Smooth muscle cell of the brain vasculature (primary cell): Measurements from ENCODE around the gene GLI2.

Experiments
- DNase-seq: peaks from one replicate; pipeline ENCODE4 v3.0.0-alpha.2; 2012; ENCODE audit warnings: low read depth, low spot score

GLI2 gene

GRCh38 chr2:120735746-120736170 lies at the start of gene GLI2:
Gene GLI2, plus strand, starts transcription at chr2:120735868. Its CDS starts 61,453 bp downstream, at chr2:120797321.
- DNase-seq, result peak; percentile 67

- DNase-seq, result no peak
These were observed 49.7 kb upstream of the GLI2 start for GRCh38 chr2:120685974-120686297.

DNA sequence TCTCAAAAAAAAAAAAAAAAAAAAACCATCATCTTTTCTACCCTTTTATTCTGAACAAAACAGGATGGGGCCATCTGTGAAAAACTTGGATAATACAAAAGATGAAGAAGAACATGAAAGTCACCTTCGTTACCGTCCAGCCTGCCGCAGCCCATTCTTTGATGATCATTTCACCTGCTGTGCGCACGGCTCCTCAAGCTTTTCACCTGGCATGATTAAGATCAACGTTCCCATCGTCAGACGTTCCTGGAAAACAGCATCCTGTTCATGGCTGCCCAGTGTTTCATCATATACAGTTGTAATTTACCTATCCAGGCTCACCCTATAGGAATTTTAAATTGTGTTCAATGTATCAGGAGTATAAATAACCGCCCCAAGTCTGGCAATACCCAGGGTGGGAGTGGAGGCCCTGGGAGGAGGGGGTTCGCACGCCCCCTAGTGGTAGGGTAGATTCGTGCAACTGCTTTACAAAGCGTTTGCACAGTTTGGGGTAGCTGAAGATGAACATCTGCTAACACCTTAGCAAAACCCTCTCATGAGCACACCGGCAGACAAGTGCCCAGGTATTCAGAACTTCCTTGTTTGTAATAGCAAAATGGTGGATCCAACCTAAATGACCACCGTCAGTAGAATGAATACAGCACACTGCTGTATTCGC lies 49.0 kb upstream of the GLI2 start:
- DNase-seq, result no peak

DNA sequence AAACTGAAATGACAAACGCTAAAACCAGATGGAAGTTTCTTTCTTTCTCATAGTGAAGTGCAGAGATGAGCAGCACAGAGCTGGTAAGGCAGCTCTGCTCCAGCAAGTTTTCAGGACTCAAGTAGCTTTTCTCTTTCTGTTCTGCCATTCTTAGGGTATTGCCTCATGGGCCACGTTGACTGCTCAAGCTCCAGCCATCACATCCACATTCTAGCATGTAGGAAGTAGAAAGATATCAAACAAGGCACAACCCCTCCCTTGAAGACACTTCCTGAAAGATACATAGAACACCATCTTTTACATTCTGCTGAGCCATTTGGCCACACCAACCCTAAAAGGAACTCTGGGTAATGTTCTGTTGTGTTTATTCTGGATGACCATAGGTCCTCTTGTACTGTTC lies 48.5 kb upstream of the GLI2 start:
- DNase-seq, result no peak

DNA sequence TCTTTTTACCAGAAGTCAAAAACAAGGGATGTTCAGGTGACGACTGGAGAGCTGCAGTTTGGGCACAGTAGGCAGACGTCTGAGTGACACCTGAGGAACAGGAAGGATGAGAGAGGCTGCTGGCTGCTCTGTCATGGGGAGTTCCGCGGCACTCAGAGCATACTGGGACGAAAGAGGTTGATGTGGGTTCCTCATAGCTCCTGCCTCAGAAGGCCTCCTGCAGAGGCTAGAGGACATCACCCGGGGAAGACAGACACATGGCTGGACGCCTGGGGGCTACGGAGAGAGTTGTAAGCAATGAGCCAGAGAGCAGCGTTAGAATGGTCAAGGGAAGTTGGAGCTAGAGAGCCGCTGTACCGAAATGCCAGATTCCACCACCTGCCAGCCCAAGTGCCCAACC lies 45.1 kb upstream of the GLI2 start:
- no peak for DNase-seq

GRCh38 chr2:120691410-120691809 lies 44.3 kb upstream of the GLI2 start:
- DNase-seq, result no peak

DNA sequence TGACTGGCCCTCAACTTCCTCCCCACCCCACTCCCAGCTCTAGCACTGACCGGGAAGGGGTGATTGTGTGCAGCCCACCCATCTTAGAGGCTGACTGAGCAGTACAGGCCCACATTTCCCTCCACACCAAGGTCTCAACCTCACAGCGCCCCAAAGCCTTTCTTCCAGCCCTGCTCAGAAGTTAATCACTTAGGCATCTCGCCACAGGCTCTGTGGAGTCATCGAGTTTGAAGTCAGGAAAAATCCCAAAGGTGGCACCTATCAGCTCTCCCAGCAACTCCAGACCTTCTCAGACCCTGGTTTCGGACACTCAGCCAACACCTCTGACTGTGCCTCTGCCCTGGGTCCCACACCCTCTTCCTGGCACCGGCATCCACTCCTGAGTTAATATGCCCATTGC lies 43.0 kb upstream of the GLI2 start:
- DNase-seq, result no peak

GRCh38 chr2:120693121-120693520 lies 42.5 kb upstream of the GLI2 start:
- no peak for DNase-seq

GRCh38 chr2:120694034-120694433 lies 41.6 kb upstream of the GLI2 start:
- no peak for DNase-seq

GRCh38 chr2:120697471-120697870 lies 38.2 kb upstream of the GLI2 start:
- DNase-seq, result no peak

- DNase-seq, result no peak
These were observed 36.4 kb upstream of the GLI2 start for GRCh38 chr2:120699292-120699691.

- DNase-seq, result no peak
These were observed 35.0 kb upstream of the GLI2 start for GRCh38 chr2:120700659-120701058.

GRCh38 chr2:120701096-120701495 lies 34.6 kb upstream of the GLI2 start:
- no peak for DNase-seq

GRCh38 chr2:120701499-120701898 lies 34.2 kb upstream of the GLI2 start:
- DNase-seq, result no peak

DNA sequence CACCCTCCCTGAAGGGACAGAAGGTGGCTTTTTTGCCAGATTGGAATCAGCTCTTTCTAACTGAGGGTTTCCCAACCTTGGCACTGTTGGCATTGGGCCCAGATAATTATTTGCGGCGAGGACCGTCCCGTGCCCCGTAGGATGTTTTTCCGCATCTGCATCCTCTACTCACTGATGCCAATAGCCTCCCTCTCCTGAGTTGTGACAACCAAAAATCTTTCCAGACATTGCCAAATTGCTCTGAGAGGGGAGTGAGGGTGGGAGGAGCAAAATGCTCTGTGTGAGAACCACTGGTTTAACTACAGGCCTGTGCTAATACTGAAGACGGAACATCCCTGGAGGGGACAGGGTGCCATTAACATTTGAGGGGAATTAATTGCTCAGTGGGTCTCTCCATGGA lies 33.6 kb upstream of the GLI2 start:
- no peak for DNase-seq

- DNase-seq, result no peak
These were observed 32.9 kb upstream of the GLI2 start for GRCh38 chr2:120702801-120703200.

- DNase-seq, result no peak
These were observed 32.2 kb upstream of the GLI2 start for GRCh38 chr2:120703330-120703994.

DNA sequence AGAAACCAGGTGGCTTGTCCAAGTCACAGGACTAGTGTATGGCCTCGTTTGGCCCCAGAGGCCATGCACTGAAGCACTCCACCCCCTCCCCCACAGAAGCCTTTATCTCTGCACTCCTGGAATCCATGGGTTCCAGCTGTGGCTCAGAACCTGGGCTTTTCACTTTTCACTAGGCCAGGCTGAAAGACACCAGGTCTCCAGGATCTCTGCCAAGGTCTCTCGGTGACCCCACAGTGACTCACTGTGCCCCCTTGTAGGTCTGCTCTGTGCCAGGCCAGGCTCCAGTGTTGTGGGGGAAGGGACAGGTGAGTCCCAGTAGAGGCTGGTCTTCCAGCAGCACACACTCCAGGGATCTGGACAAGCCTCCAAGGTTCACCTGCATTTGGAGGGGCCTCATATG lies 31.0 kb upstream of the GLI2 start:
- no peak for DNase-seq

DNA sequence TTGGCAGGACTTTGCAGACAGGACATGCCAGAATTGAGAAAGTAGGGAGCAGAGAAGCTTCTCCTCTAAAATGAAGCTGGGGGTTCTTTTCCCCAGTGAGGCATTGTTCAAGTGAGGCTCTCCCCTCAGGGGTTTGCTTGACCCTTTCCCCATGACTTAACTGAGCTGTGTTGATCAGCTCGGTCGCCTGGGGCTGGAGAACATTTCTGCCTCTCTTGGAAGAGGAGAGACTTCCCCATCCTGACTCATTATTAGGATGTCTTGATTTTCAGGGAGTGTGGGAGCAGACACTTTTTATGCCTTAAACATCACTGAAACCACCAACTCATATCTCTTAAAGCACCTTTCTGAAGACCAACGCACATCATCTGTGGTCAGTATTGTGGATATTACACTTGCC lies 27.9 kb upstream of the GLI2 start:
- no peak for DNase-seq

DNA sequence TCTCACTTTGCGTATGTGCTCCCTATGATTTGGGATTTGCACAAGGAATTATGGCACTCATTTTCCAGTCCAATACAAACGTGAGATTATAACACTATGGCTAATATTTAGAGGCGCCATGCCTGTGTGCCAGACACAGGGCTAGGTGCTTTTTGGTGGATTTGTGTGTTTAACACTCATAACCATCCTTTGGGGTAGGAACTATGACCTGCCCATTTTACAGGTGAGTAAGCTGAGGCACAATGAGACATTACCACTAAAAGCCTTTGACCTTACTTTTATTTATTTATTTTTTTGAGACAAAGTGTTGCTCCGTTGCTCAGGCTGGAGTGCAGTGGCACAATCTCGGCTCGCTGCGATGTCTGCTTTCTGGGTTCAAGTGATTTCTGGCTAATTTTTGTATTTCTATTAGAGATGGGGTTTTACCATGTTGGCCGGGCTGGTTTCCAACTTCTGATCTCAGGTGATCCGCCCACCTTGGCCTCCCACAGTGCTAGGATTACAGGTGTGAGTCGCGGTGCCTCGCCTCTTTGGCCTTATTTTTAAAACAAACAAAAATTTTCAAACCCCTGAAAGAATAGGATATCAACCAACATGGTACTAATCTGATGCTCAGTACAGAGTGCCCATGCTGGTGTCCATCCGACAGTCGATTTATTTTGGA lies 26.6 kb upstream of the GLI2 start:
- DNase-seq, result no peak

- DNase-seq, result no peak
These were observed 26.0 kb upstream of the GLI2 start for GRCh38 chr2:120709608-120710041.

GRCh38 chr2:120710256-120710655 lies 25.4 kb upstream of the GLI2 start:
- no peak for DNase-seq

DNA sequence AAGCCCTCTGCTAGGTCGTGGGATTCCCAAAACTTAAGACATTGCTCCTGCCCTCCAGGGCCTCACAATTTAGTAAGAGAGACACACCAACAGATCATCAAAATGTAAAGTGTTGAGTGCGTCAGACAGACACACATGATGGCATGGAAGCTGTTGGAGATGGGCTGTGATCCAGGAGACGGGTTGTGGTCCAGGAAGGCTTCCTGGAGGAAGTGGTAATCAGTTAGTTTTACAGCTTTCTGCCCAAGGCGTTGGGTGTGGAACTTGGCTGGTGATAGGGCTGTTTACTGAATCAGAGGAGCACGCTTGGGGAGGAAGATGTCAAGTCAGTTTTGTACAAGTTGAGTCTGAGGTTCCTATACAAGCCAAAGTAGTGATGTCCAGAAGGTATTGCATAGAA lies 24.0 kb upstream of the GLI2 start:
- DNase-seq, result no peak
